ENCODE results near the gene ACOT9. TPM values are rescaled to one million over a fixed set of nuclear protein-coding genes. Genes with fewer than 3 reads are reported as not detected.
"Not testable (repeated sequence)": the region's sequence is repeated elsewhere in the genome, so short reads cannot be mapped to it uniquely, and the experiment has no call there.

The ACOT9 gene
- polyA plus RNA-seq, 6 donors from 2014 or later: 14.0 to 23.9 (median 16.0) TPM

DNA sequence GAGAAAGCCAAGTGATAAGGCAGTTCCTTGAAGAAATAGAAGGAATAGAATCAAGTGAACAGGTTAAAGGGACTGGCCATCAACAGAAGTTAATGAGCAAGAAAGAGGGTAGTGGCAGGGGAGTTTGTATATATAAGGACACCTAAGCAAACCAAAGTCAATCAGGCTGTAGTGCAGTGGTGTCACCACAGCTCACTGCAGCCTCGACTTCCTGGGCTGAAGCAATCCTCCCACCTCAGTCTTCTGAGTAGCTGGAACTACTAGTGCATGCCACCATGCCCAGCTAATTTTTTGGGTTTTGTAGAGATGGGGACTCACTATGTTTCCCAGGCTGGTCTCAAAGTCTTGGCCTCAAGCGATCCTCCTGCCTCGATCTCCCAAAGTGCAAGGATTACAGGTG, 15.9 kb downstream of the ACOT9 start:
- peak overlapping the region in 2 of 6 donors; percentile 75 to 90 for H3K27ac Mint-ChIP-seq
- peaks cover 6 to 15% (median 13%) of the 10 kb centered on the region in 3 donors for H3K4me1 Mint-ChIP-seq
- H3K4me3 Mint-ChIP-seq: no peak overlapping the region
- no peak for DNase-seq
- no peak for ATAC-seq (ENCODE audit: low read depth in 2 of 2)
- no peaks in the 10 kb centered on the region for H3K27me3 Mint-ChIP-seq
- peaks cover 0 to 1% (median 0%) of the 10 kb centered on the region in 7 donors for H3K9me3 Mint-ChIP-seq
- H3K36me3 Mint-ChIP-seq: peaks cover 0 to 7% of the 10 kb centered on the region in 2 donors

DNA sequence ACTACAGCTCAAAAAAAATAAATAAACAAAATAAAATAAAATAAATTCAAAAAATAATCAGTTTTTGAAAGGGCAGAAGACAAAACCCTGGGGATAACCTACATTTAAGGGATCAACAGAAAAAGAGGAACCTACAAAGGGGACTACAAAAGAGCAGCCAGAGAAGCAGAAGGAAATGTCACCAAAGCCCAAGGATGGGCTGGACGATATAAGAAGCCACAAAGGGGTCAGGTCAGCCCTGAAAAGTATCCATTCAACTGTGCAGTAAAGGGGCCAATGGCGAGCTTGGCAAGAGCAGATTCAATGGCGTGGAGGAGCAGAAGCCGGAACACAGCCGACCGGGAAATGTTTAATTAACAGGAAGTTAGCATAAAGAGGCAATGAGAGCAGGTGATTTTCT, 16.9 kb downstream of the ACOT9 start:
- Mint-ChIP-seq H3K27ac (peak overlapping the region in 5 of 6 donors; percentile 58 to 94 (median 75)), H3K4me1 (peaks cover 6 to 15% (median 13%) of the 10 kb centered on the region in 3 donors), H3K36me3 (peaks cover 0 to 7% of the 10 kb centered on the region in 2 donors), H3K27me3 (no peaks in the 10 kb centered on the region), H3K9me3 (peaks cover 0 to 1% (median 0%) of the 10 kb centered on the region in 7 donors), H3K4me3 (peak overlapping the region in 6 of 8 donors; percentile 0 to 84 (median 56))
- peak; percentile 11 for DNase-seq
- ATAC-seq (ENCODE audit: low read depth in 2 of 2): peak; percentile 60 to 62

DNA sequence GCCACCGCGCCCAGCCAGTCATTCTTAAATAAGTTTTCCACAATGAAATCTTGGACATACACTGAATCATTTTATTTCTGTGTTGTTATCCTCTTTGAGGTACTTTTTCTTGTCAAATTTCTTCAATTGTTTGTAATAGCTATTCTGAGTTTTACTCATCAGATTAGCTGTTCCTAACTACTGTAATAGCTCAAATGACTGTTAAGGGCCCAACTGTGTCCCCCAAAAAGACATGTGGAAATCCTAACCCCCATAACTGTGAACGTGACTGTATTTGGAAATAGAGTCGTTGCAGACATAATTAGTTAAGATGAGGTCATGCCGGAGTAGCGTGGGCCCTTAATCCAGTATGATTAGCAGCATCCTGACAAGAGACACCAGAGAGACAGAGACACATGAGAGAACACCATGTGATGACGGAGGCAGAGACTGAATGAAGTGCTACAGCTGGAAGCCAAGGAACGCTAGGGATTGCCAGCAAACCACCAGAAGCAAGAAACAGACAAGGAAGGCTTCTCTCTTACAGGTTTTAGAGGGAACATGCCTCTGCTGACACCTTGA, 22.9 kb downstream of the ACOT9 start:
- no peak for ATAC-seq (ENCODE audit: low read depth in 2 of 2)
- H3K27me3 Mint-ChIP-seq: no peaks in the 10 kb centered on the region
- DNase-seq: no peak
- peaks cover 0 to 4% (median 4%) of the 10 kb centered on the region in 3 donors for H3K4me1 Mint-ChIP-seq
- no peak overlapping the region for H3K4me3 Mint-ChIP-seq
- H3K9me3 Mint-ChIP-seq: no peaks in the 10 kb centered on the region
- H3K36me3 Mint-ChIP-seq: peaks cover 0 to 9% of the 10 kb centered on the region in 2 donors
- peak overlapping the region in 1 of 6 donors; percentile 27 for H3K27ac Mint-ChIP-seq

DNA sequence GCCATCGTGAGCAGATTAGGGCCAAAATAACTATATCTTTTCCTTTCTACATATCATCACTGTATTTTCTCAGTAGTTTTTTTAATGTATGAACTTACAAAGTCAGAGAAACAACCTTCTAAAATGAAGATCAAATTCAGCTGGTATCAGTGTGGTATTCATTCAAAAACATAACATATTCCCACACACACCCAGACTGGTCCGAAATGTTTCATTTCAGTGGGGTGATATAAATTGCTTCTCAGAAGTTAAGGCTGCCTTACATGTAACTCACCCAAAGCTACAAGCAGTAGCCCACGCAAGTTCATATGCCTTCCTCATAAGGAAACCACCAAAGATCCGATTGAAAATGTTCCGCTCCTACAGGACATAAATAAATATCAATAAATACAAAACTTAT, 37.8 kb downstream of the ACOT9 start:
- peaks cover 0 to 1% (median 0%) of the 10 kb centered on the region in 7 donors for H3K9me3 Mint-ChIP-seq
- DNase-seq (no peak), ATAC-seq (ENCODE audit: low read depth in 2 of 2) (no peak)
- H3K4me1 Mint-ChIP-seq: no peaks in the 10 kb centered on the region
- H3K27ac Mint-ChIP-seq: no peak overlapping the region
- no peaks in the 10 kb centered on the region for H3K36me3 Mint-ChIP-seq
- no peak overlapping the region for H3K4me3 Mint-ChIP-seq
- H3K27me3 Mint-ChIP-seq: no peaks in the 10 kb centered on the region

DNA sequence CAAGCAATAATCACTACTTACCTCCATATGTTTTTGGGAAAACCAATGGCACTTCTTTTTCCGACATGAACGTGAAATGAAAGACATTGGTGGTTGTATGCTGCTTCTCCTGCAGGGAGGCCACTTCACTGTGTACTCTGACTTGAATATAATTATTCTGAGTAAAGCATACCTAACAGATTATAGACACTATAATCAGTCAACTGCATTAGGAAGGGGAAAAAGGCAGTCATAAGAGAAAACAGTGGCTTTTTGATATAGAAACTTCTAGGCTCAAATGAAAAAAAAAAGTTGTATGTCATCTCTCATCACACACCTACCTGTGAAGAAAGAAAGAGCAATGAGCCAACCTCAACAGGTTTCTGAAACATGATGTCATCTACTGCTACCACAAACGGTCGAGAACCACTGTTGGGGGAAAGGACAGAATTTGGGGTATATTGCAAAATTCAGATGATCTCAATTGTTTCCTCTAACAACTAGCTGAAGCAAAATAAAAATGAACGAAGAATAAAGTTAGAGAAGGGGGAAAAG, 38.3 kb downstream of the ACOT9 start:
- Mint-ChIP-seq H3K27ac (peak overlapping the region in 2 of 6 donors; percentile 39 to 56), H3K4me1 (peaks cover 0 to 4% (median 0%) of the 10 kb centered on the region in 3 donors), H3K36me3 (no peaks in the 10 kb centered on the region), H3K4me3 (no peak overlapping the region), H3K27me3 (no peaks in the 10 kb centered on the region), H3K9me3 (peaks cover 0 to 1% (median 0%) of the 10 kb centered on the region in 7 donors)
- DNase-seq (no peak), ATAC-seq (ENCODE audit: low read depth in 2 of 2) (no peak)

DNA sequence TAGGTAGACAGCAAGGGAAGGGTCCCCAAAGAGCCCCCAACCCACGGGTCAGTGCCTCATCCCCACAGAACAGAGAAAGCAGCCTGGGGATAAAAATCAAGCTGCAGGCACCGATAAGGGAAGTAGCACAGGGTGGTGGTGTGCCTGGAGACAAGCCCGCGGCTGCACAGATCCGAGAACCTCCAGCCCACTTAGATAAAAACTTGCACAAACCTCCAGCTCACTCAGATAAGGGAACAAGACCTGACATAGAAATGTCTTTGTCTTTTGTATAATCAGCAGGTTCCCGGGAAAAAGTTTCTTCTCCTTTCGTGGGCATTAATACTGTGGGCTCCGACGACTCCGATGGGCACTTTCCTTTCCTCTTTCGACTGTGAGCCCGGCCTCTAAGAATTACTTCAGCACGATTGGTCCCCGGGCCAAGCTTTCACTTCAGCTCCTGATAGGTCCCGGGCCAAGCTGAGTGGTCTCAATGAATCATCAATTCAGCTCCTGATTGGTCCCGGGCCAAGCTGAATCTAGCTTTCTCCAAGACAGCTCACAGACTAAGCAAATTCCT, 43.4 kb downstream of the ACOT9 start:
- H3K4me3 Mint-ChIP-seq: peak overlapping the region; percentile 66 to 91 (median 86)
- ATAC-seq (ENCODE audit: low read depth in 2 of 2) (peak; percentile 82 to 87), DNase-seq (peak; percentile 25)
- peaks cover 0 to 10% (median 0%) of the 10 kb centered on the region in 3 donors for H3K4me1 Mint-ChIP-seq
- no peaks in the 10 kb centered on the region for H3K36me3 Mint-ChIP-seq
- H3K27me3 Mint-ChIP-seq: no peaks in the 10 kb centered on the region
- peaks cover 0 to 1% (median 0%) of the 10 kb centered on the region in 7 donors for H3K9me3 Mint-ChIP-seq
- peak overlapping the region in 5 of 6 donors; percentile 36 to 95 (median 55) for H3K27ac Mint-ChIP-seq

DNA sequence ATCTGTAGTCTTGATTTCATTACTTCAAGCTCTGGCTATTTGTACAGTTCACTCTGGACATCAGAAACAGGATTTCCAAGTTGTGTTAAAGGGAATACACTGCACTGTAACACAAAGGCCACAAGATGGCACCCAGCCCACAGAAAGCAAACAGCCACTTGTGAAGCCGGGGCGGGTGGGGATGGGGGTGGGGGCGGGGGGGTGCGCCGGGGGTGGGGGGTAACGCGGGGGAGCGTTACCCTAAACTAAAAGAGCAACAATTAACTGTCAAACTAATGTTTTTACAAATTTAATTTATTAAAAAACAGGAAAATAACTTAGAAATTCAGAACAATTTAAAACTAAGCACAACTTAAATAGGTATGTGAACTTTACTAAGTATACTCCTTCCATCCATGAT, 48.5 kb downstream of the ACOT9 start:
- no peaks in the 10 kb centered on the region for H3K27me3 Mint-ChIP-seq
- no peak overlapping the region for H3K27ac Mint-ChIP-seq
- peak; percentile 36 for DNase-seq
- H3K4me1 Mint-ChIP-seq: peaks cover 0 to 5% (median 0%) of the 10 kb centered on the region in 3 donors
- no peaks in the 10 kb centered on the region for H3K36me3 Mint-ChIP-seq
- H3K4me3 Mint-ChIP-seq: no peak overlapping the region
- H3K9me3 Mint-ChIP-seq: no peaks in the 10 kb centered on the region
- peak; percentile 53 to 75 for ATAC-seq (ENCODE audit: low read depth in 2 of 2)

DNA sequence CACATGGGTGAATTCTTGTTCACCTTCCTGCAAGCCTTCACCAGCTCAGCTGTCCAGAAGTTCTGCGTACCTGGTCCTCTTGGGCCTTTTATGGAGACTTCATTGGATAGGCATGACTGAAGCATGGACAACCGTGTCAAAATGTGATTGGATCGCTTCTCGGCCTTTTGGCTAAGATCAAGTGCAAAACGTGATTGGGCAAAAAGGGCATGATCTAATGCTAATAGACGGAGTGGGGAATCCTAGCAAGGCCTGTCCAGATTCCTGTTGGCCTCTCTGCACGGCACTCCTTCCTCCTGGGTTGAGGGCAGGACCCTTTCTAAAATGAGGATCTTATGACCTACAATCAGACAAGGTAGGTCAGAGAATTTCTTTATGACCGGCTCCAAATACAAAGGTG, 50.9 kb downstream of the ACOT9 start:
- ATAC-seq (ENCODE audit: low read depth in 2 of 2): no peak
- H3K27me3 Mint-ChIP-seq: no peaks in the 10 kb centered on the region
- H3K27ac Mint-ChIP-seq: no peak overlapping the region
- H3K4me3 Mint-ChIP-seq: no peak overlapping the region
- DNase-seq: no peak
- H3K9me3 Mint-ChIP-seq: no peaks in the 10 kb centered on the region
- H3K4me1 Mint-ChIP-seq: no peaks in the 10 kb centered on the region
- H3K36me3 Mint-ChIP-seq: no peaks in the 10 kb centered on the region

DNA sequence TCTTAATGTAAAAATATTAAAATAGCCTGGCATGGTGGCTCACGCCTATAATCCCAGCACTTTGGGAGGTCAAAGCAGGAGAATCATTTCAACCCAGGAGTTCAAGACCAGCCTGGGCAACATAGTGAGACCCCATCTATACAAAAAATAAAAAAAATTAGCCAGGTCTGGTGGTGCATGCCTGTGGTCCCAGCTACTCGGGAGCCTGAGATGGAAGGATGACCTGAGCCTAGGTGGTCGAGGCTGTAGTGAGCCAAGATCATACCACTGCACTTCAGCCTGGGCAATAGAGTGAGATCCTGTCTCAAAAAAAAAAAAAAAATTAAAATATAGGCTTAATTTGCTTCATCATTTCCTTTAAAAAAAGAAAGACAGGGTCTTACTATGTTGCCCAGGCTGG, 66.6 kb downstream of the ACOT9 start:
- not testable (repeated sequence) for H3K36me3 Mint-ChIP-seq; H3K9me3 Mint-ChIP-seq; H3K27ac Mint-ChIP-seq; H3K4me1 Mint-ChIP-seq; H3K27me3 Mint-ChIP-seq; H3K4me3 Mint-ChIP-seq; ATAC-seq (ENCODE audit: low read depth in 2 of 2); DNase-seq

DNA sequence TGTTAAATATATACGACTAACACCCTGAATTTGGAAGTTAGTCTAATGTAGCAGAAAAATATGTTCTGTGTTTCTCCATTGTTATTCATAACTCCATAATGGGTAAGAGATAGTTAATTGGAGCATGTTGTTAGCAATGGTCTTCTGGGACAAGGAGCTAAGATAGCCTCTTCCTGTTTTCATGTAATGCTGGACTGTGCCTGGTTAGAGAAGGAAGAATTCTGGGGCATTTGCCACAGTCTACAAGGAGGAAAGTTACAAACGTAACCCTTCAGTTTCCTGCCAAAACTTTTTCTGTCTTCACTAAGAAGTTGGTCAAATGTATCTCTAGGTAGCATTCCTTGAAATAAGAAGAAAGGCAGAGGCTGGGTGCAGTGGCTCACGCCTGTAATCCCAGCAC, 70.0 kb downstream of the ACOT9 start:
- no peak for ATAC-seq (ENCODE audit: low read depth in 2 of 2)
- no peak overlapping the region for H3K4me3 Mint-ChIP-seq
- DNase-seq: no peak
- H3K27me3 Mint-ChIP-seq: no peaks in the 10 kb centered on the region
- H3K36me3 Mint-ChIP-seq: no peaks in the 10 kb centered on the region
- H3K9me3 Mint-ChIP-seq: no peaks in the 10 kb centered on the region
- H3K4me1 Mint-ChIP-seq: peaks cover under 1 to 6% (median 1%) of the 10 kb centered on the region in 3 donors
- peak overlapping the region in 1 of 6 donors; percentile 24 for H3K27ac Mint-ChIP-seq

DNA sequence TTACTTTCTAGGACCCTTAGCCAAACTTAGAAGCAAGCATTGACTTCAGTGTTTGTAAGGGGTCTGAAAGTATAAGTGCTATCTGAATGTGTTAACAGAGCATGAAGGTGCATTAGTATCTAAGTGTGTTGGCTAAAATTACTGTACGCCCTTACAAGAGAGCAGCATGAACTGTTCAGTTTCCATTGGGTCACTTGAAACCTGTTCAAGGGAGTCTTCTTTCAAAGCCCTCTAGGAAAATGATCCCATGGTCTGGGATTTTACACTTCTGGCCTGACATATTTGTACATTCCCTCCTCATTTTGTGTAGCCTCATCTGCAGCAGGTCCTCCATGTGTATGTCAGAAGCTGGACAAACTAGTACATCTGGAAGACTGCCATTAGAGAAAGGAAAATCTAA, 72.5 kb downstream of the ACOT9 start:
- Mint-ChIP-seq H3K27ac (no peak overlapping the region), H3K9me3 (no peaks in the 10 kb centered on the region), H3K36me3 (no peaks in the 10 kb centered on the region), H3K27me3 (no peaks in the 10 kb centered on the region), H3K4me3 (no peak overlapping the region), H3K4me1 (peaks cover 4 to 15% (median 9%) of the 10 kb centered on the region in 3 donors)
- DNase-seq (no peak), ATAC-seq (ENCODE audit: low read depth in 2 of 2) (no peak)

DNA sequence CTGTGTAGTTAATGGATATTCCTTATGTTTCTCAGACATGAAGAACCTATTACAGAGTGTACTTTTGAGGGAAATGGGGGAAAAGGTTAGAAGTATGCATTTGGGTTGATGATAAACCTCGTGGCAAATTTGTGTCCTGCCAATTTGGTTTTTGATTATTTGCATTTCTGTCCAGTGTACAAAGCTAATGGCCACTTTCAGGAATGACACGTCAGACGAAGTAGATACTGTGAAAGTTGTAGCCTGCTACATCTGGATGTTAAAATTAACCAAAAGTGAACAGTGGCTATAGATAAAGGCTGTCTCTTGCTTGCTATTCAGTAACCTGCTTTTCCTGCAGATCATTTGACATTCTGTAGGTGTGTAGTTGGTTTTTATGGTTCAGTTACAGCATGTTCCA, 74.7 kb downstream of the ACOT9 start:
- ATAC-seq (ENCODE audit: low read depth in 2 of 2) (no peak), DNase-seq (no peak)
- H3K36me3 Mint-ChIP-seq: no peaks in the 10 kb centered on the region
- H3K4me1 Mint-ChIP-seq: peaks cover 4 to 15% (median 9%) of the 10 kb centered on the region in 3 donors
- peak overlapping the region in 5 of 6 donors; percentile 32 to 99 (median 88) for H3K27ac Mint-ChIP-seq
- peak overlapping the region in 7 of 8 donors; percentile 85 to 94 (median 91) for H3K4me3 Mint-ChIP-seq
- H3K9me3 Mint-ChIP-seq: no peaks in the 10 kb centered on the region
- no peaks in the 10 kb centered on the region for H3K27me3 Mint-ChIP-seq

DNA sequence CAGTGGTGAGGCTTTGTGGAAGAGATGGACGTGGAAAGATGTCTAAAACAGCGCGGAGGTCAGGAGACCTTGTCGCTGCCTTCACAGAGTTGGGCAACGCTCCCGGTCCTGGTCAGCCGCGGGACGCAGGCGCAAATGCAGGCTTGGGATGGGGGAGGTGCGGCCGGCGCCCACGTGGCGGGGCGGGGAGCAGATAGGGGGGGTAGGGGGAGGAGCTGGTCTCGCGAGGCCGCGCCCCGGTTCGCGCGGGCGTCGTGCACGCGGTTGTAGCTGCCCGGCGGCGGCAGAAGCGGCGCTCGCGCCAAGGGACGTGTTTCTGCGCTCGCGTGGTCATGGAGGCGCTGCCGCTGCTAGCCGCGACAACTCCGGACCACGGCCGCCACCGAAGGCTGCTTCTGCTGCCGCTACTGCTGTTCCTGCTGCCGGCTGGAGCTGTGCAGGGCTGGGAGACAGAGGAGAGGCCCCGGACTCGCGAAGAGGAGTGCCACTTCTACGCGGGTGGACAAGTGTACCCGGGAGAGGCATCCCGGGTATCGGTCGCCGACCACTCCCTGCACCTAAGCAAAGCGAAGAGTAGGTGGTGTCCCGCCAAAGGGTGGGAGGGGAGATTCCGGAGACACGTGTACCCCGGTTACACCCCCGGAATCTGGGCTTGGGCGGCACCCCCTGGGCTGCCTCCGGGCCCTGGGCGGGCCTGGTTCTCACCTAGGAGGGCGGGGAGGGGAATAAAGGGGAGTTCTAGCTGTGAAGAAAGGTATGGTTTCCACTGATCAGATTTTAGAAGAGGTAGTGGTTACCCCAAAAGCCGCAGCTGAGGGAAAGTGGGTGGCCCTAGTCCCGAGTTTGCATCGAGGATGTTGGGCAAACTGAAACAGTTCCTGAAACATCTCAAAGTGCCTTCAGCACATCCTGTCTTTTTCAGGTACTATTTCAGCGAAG, 75.6 kb downstream of the ACOT9 start, which contains the start of gene PRDX4:
Gene PRDX4 (plus strand): TSS at position 255 of the 939 bp plus-strand sequence. CDS start 78 bp downstream, at position 333.
- H3K27ac Mint-ChIP-seq: peak within 1 kb of the TSS; percentile 58 to 99 (median 93)

More for the DNA sequence above, 75.6 kb downstream of the ACOT9 start, which contains the start of gene PRDX4:
- peaks cover 7 to 17% (median 11%) of the 10 kb centered on the region in 3 donors for H3K4me1 Mint-ChIP-seq
- peak within 1 kb of the TSS; percentile 85 to 94 (median 91) for H3K4me3 Mint-ChIP-seq
- no peaks in the 10 kb centered on the region for H3K9me3 Mint-ChIP-seq
- DNase-seq (peak; percentile 69), ATAC-seq (ENCODE audit: low read depth in 2 of 2) (peak; percentile 81 to 82)
- H3K36me3 Mint-ChIP-seq: no peaks in the 10 kb centered on the region
- H3K27me3 Mint-ChIP-seq: no peaks in the 10 kb centered on the region

All from naive B cell (primary cell).